ENCODE data around the gene PILRA. TPM values are rescaled to one million over a fixed set of nuclear protein-coding genes. Genes with fewer than 3 reads are reported as not detected.
"Not testable (repeated sequence)": the region's sequence is repeated elsewhere in the genome, so short reads cannot be mapped to it uniquely, and the experiment has no call there.

PILRA gene
- polyA plus RNA-seq, 1 donor (not counting 4 experiments of a cell fraction or from before 2014, with no cell fraction given): 0.33 TPM

DNA sequence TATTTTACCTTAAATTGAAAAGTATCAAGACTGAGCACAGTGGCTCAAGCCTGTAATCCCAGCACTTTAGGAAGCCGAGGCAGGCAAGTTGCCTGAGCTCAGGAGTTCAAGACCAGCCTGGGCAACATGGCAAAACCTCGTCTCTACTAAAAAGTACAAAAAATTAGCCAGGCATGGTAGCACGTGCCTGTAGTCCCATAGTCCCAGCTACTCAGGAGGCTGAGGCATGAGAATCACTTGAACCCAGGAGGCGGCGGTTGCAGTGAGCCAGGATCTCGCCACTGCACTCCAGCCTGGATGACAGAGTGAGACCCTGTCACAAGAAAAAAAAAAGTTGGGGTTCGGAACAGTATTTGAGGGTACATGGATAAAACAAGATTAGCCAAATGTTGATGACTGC, 66.0 kb downstream of the PILRA start:
- FAIRE-seq; H4K20me1 ChIP-seq (ENCODE audit: control insufficient read depth, extremely low read depth, insufficient read depth, low read length); H3K9me3 ChIP-seq (ENCODE audit: control insufficient read depth, low read depth, low read length); dilution Hi-C loops (cut with MboI; ENCODE audit: extremely low pct_ligation_motif_present, low sequenced_read_pairs); H3K9ac ChIP-seq (ENCODE audit: control insufficient read depth, extremely low read depth, insufficient read depth, low read length); H3K4me1 ChIP-seq (ENCODE audit: control insufficient read depth, extremely low read depth, insufficient read depth, low read length); H3K4me3 ChIP-seq (ENCODE audit: control insufficient read depth in 2 of 3, extremely low read depth in 1 of 3, insufficient read depth in 2 of 3, low read depth in 1 of 3, low read length in 3 of 3); H3K27ac ChIP-seq (ENCODE audit: control insufficient read depth, insufficient read depth, low read length); H3K4me2 ChIP-seq (ENCODE audit: control insufficient read depth, extremely low read depth, insufficient read depth, low read depth, low read length); H3K36me3 ChIP-seq (ENCODE audit: control insufficient read depth in 2 of 2, extremely low read depth in 1 of 2, insufficient read depth in 2 of 2, low read length in 2 of 2); H3K9me1 ChIP-seq (ENCODE audit: control insufficient read depth, extremely low read depth, insufficient read depth, low read length); H3K27me3 ChIP-seq (ENCODE audit: control insufficient read depth, extremely low read depth, insufficient read depth, low read length); DNase-seq (ENCODE audit: low read depth, low spot score); H2AFZ ChIP-seq (ENCODE audit: control insufficient read depth, low read length): not testable (repeated sequence)
- H3K79me2 ChIP-seq (ENCODE audit: control insufficient read depth, insufficient read depth, low read length): peaks cover 14% of the 10 kb centered on the region

DNA sequence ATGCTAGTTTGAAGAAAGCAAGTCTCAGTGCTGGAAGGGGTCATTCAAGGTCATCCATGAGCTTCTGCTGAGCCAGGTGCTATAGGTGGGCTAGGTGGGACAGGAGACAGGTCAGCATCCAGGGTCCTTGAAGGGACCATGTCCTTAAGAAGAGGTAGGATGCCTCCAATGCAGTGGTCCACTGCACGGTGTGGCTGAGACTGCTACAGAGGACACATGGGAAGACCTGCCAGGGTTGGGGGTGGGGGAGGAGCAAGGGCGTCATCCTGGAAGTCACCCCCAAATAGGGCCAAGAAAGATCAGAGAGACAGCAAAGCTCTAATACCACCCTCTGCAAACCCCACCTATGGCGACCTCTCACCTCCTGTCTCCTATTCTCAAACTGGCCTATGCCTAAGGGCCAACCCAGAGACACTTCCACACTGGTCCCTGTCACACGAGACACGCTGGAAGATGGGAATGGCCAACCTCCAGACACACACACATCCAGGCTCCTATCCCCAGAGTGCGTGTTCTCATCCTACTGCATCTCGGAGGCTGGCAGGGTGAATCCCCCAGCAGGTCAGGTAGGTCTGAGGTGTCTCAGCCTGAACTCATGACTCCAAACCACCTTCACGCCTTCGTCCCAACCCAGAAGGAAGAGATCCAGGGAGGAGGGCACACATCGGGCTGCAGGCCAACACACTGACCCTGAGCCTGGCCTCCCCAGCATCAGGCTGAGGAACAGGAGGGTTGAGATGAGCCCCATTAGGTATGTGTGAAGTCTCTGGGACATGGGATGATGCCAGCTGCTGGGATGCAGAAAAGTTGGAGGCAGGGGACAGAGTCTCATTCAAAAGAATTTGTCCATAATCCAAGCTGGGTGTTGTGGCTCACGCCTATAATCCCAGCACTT, 68.6 kb downstream of the PILRA start:
- H3K27me3 ChIP-seq (ENCODE audit: control insufficient read depth, extremely low read depth, insufficient read depth, low read length): no peaks in the 10 kb centered on the region
- no peak overlapping the region for H3K4me2 ChIP-seq (ENCODE audit: control insufficient read depth, extremely low read depth, insufficient read depth, low read depth, low read length)
- FAIRE-seq (no peak), DNase-seq (ENCODE audit: low read depth, low spot score) (no peak)
- H3K79me2 ChIP-seq (ENCODE audit: control insufficient read depth, insufficient read depth, low read length): no peaks in the 10 kb centered on the region
- H3K27ac ChIP-seq (ENCODE audit: control insufficient read depth, insufficient read depth, low read length): no peak overlapping the region
- no peak overlapping the region for H3K9ac ChIP-seq (ENCODE audit: control insufficient read depth, extremely low read depth, insufficient read depth, low read length)
- H3K36me3 ChIP-seq (ENCODE audit: control insufficient read depth in 2 of 2, extremely low read depth in 1 of 2, insufficient read depth in 2 of 2, low read length in 2 of 2): no peaks in the 10 kb centered on the region
- H3K4me1 ChIP-seq (ENCODE audit: control insufficient read depth, extremely low read depth, insufficient read depth, low read length): peaks cover 3% of the 10 kb centered on the region
- H4K20me1 ChIP-seq (ENCODE audit: control insufficient read depth, extremely low read depth, insufficient read depth, low read length): no peaks in the 10 kb centered on the region
- H3K9me3 ChIP-seq (ENCODE audit: control insufficient read depth, low read depth, low read length): no peaks in the 10 kb centered on the region
- no peak overlapping the region for H2AFZ ChIP-seq (ENCODE audit: control insufficient read depth, low read length)
- H3K9me1 ChIP-seq (ENCODE audit: control insufficient read depth, extremely low read depth, insufficient read depth, low read length): no peaks in the 10 kb centered on the region
- dilution Hi-C loops (cut with MboI; ENCODE audit: extremely low pct_ligation_motif_present, low sequenced_read_pairs): no loop called here
- H3K4me3 ChIP-seq (ENCODE audit: control insufficient read depth in 2 of 3, extremely low read depth in 1 of 3, insufficient read depth in 2 of 3, low read depth in 1 of 3, low read length in 3 of 3): no peak overlapping the region
- TF ChIP-seq, protein P1, sequence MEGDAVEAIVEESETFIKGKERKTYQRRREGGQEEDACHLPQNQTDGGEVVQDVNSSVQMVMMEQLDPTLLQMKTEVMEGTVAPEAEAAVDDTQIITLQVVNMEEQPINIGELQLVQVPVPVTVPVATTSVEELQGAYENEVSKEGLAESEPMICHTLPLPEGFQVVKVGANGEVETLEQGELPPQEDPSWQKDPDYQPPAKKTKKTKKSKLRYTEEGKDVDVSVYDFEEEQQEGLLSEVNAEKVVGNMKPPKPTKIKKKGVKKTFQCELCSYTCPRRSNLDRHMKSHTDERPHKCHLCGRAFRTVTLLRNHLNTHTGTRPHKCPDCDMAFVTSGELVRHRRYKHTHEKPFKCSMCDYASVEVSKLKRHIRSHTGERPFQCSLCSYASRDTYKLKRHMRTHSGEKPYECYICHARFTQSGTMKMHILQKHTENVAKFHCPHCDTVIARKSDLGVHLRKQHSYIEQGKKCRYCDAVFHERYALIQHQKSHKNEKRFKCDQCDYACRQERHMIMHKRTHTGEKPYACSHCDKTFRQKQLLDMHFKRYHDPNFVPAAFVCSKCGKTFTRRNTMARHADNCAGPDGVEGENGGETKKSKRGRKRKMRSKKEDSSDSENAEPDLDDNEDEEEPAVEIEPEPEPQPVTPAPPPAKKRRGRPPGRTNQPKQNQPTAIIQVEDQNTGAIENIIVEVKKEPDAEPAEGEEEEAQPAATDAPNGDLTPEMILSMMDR (optimal IDR thresholded peaks at IDR 0.05 in 1 of 3, IDR thresholded peaks at IDR 0.05 in 1 of 3, conservative IDR thresholded peaks at IDR 0.05 in 1 of 3; ENCODE audit: extremely low read depth in 1 of 3, insufficient read depth in 2 of 3, low read length in 3 of 3): no peak
- TF ChIP-seq EZH2 (IDR thresholded peaks at IDR 0.05; ENCODE audit: low read length): no peak

Measured in keratinocyte (primary cell).